Neural cell (in vitro differentiated cells): ENCODE data around the gene HIP1.

Experiments used
- EP300 ChIP-seq: fragments of 450-650 bp; conservative IDR thresholded peaks from 2 replicates; pipeline ENCODE4 v1.6.1; 2014; ENCODE audit warnings: antibody characterized with exemption, mild to moderate bottlenecking, moderate library complexity; ENCODE audit not compliant: poor library complexity, severe bottlenecking
- EZH2 ChIP-seq: fragments of 200-600, 300-800 bp; shearing (Covaris generic), sonication (generic); IDR thresholded peaks from 2 replicates; pipeline ENCODE4 v1.6.1; 2014; ENCODE audit warnings: antibody characterized with exemption, low read length, borderline replicate concordance, mild to moderate bottlenecking; ENCODE audit not compliant: insufficient read depth, poor library complexity, severe bottlenecking
- MXI1 ChIP-seq: fragments of 450-650 bp; conservative IDR thresholded peaks from 2 replicates; pipeline ENCODE4 v1.6.1; 2014; ENCODE audit warnings: antibody characterized with exemption, mild to moderate bottlenecking; ENCODE audit not compliant: poor library complexity, severe bottlenecking
- POLR2AphosphoS5 ChIP-seq: IDR thresholded peaks from 2 replicates; pipeline ENCODE4 v1.6.1; 2012
- REST ChIP-seq: IDR thresholded peaks from 2 replicates; pipeline ENCODE4 v1.6.1; 2012; ENCODE audit warnings: borderline replicate concordance
- TF ChIP-seq, protein P1 (sequence below): fragments of 450-650 bp; IDR thresholded peaks from 2 replicates; pipeline ENCODE4 v1.5.1; 2014; ENCODE audit warnings: antibody characterized with exemption, mild to moderate bottlenecking, moderate library complexity; ENCODE audit not compliant: poor library complexity, severe bottlenecking

- TF ChIP-seq, protein P1, sequence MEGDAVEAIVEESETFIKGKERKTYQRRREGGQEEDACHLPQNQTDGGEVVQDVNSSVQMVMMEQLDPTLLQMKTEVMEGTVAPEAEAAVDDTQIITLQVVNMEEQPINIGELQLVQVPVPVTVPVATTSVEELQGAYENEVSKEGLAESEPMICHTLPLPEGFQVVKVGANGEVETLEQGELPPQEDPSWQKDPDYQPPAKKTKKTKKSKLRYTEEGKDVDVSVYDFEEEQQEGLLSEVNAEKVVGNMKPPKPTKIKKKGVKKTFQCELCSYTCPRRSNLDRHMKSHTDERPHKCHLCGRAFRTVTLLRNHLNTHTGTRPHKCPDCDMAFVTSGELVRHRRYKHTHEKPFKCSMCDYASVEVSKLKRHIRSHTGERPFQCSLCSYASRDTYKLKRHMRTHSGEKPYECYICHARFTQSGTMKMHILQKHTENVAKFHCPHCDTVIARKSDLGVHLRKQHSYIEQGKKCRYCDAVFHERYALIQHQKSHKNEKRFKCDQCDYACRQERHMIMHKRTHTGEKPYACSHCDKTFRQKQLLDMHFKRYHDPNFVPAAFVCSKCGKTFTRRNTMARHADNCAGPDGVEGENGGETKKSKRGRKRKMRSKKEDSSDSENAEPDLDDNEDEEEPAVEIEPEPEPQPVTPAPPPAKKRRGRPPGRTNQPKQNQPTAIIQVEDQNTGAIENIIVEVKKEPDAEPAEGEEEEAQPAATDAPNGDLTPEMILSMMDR = peak; percentile 21
- peak; percentile 52 for TF ChIP-seq MXI1
- TF ChIP-seq POLR2AphosphoS5 = peak; percentile 28
- TF ChIP-seq EZH2 = no peak
- TF ChIP-seq EP300 = no peak
- no peak for TF ChIP-seq REST
Observed at GRCh38 chr7:75638594-75639070, 100.1 kb downstream of the HIP1 start.
